NOMO-1 treated with DMSO at 0.1 percent for 48 hours (cell line): ENCODE data around the gene PDE9A.
"Not testable (repeated sequence)": the region's sequence is repeated elsewhere in the genome, so short reads cannot be mapped to it uniquely, and the experiment has no call there.

Source experiments
- DNase-seq: peaks from one replicate; lab custom pipeline; 2025; ENCODE audit not compliant: unreplicated experiment; lab: John Stamatoyannopoulos, UW

PDE9A gene

GRCh38 chr21:42704861-42705260 is 51.4 kb downstream of the PDE9A start:
- no peak for DNase-seq

DNA sequence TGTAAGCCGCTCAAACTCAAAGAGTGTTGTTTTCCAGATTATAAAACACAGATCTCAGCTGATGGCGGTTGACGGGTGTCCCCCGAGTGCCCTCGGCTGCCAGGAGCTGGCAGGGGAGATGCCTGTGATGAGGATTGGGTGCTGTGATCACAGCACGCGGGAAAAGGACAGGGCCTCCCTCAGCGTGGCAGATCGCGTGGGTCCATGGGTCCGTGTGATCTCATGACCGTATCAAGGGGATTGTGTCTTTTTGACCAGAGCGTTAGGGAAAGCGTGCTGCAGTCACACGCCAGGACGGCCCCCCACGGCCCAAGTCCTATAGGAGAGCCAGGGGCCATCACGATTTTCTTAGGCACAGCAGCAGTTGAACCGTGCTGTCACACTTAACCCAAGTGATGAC is 51.9 kb downstream of the PDE9A start:
- no peak for DNase-seq

DNA sequence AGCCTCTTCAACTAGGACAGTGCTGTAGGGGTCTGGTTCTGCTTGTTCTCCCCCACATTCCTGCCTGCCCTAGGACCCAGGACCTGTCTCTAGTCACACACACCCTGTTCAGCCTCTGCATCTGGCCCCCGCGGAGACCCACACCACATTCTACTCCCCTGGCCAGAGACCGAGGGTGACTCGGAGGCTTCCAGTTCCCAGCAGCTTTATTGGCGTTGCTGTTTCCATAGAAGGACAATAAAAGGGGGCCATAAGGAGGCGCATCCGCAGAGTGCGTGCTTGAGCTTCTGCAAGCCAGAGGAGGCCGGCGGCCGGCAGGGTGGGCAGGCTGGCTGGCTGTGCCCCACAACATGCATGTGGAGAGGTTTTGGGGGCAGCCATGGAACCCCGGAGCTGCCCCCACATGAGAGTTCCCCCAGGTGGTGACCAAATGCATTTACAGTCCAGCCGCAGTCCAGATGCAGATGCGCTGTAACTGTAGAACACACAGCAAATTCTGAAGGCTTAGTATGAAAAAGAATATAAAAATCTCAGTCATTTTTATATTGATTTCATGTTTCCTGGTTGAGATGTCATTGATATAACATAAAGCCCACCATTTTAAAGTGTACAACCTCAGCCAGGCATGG is 52.4 kb downstream of the PDE9A start:
- DNase-seq: no peak

DNA sequence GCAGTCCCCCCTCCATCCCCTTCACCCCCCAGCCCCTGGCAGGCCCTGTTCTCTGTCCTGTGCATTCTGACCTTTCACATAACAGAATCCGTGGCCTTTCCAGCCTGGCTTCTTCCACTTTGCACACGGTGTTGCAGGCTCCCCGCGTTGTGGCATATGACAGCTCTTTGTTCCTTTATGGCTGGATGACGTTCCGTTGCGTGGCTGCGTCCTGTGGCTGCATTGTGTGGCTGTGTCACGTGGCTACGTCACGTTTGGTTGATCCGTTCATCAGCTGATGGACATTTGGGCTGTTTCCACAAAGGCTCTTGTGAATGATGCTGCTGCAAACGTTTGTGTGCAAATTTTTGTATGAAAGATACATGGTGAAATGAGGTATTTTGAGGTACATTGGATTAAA is 53.3 kb downstream of the PDE9A start:
- DNase-seq: no peak

GRCh38 chr21:42707207-42707830 is 53.9 kb downstream of the PDE9A start:
- DNase-seq: no peak

DNA sequence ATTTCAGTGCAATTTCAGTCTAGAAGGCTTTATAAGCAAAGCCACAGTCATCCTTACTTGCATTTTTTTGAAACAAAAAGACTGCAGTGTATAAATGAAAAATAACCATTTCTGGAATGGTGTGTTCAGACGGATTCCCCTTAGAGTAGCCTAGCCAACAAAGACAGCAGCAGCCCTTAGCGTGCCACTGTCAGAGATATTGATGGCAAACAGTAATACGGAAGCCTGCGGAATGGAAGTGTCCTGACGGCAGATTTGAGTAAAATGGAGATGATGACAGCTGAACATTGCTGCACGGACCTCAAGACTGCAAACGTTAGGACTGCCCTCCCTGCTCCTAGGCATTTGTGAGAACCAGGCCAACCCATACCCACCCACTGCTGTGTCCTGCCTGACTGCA is 54.7 kb downstream of the PDE9A start:
- DNase-seq: no peak

DNA sequence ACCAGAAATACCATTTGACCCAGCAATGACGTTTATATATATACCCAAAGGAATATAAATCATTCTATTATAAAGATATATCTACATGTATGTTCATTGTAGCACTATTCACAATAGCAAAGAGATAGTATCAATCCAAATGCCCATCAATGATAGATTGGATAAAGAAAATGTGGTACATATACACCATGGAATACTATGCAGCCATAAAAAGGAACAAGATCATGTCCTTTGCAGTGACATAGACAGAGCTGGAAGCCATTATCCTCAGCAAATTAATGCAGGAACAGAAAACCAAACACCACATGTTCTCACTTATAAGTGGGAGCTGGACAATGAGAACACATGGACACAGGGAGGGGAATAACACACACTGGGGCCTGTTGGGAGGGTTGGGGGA is 55.5 kb downstream of the PDE9A start:
- not testable (repeated sequence) for DNase-seq

- no peak for DNase-seq
Measured at GRCh38 chr21:42711667-42712066, 58.2 kb downstream of the PDE9A start.

GRCh38 chr21:42715427-42715826 is 62.0 kb downstream of the PDE9A start:
- DNase-seq: not testable (repeated sequence)

DNA sequence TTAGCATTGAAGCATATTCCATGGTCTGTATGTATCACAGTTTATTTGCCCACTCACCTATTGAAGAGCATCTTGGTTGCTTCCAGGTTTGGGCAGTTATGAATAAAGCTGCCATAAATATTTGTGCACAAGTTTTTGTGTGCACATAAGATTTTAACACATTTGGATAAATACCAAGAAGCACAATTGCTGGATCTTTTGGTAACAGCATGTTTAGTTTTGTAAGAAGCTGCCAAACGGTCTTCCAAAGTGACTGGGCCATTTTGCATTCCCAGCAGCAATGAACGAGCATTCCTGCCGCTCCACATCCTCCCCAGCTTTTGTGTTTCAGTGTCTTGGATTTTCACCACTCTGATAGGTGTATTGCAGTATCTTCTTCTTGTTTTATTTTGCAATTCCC is 62.7 kb downstream of the PDE9A start:
- no peak for DNase-seq

DNA sequence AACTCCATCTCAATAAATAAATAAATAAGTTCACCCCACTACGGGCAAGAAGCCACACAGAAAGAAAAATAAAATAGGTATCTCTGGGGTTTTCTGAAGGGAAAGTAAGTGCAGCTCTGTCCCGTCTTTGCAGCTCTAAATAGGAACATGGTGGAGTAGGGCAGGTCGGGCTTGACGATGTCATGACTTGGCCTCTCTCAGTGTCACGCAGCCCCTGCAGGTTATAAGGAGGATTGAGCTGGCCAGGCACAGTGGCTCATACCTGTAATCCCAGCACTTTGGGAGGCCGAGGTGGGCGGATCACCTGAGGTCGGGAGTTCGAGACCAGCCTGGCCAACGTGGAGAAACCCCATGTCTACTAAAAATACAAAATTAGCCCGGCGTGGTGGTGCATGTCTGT is 67.1 kb downstream of the PDE9A start:
- not testable (repeated sequence) for DNase-seq

DNA sequence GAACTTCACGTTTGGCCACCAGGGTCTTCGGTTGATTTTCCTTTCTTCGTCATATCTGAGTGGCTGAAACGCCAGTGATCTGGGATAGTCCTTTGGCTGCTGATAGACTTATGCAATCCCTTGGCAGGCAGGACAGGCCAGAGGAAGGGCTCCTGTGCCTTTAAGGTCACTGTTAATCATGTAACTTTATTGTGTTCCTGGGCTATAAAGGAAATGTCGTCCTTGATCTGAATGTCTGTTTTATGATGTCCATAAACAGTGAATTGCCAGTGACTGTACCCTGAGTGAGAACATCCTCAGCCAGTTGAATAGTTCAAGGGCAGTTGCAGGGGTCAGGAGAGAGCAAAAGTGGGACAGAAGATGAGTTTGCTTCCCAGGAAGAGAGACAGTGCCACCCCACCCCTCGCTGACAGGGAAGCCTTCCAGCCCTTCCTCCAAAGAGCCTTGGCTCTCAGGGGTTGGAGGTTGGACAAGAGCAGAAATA is 68.0 kb downstream of the PDE9A start:
- no peak for DNase-seq

- DNase-seq: no peak
Measured at GRCh38 chr21:42722153-42722552, 68.7 kb downstream of the PDE9A start.

DNA sequence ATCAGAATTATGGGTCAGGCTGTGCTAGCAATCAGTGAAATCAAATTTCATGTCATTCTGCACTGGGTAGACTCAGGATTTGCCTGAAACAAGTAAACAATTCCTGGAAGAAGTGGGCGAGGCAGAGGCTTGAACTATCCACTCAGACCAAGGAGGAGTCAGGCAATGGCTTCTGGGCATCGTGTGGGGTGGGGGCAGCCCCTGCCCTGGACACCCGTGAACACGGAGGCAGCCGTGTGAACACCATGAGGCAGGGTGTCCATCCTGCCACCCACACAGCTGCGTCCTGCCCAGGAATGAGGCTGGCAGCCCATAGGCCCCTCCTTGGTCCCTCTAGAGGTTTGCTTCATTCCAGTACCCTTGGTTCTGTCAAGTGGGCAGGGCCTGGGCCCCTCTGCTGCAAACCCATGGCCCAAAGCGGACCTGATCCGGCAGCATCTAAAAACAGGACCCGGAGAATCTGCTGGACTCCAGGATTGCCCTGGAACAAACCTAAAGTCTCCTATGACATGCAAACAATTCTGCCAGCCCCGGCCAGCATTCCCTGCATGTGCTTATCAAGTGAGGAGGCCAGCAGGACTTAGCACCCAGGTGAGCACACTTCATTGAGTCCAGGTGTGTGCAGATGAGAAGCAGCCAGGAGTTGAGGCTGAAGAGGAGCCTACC is 69.5 kb downstream of the PDE9A start:
- DNase-seq: no peak

DNA sequence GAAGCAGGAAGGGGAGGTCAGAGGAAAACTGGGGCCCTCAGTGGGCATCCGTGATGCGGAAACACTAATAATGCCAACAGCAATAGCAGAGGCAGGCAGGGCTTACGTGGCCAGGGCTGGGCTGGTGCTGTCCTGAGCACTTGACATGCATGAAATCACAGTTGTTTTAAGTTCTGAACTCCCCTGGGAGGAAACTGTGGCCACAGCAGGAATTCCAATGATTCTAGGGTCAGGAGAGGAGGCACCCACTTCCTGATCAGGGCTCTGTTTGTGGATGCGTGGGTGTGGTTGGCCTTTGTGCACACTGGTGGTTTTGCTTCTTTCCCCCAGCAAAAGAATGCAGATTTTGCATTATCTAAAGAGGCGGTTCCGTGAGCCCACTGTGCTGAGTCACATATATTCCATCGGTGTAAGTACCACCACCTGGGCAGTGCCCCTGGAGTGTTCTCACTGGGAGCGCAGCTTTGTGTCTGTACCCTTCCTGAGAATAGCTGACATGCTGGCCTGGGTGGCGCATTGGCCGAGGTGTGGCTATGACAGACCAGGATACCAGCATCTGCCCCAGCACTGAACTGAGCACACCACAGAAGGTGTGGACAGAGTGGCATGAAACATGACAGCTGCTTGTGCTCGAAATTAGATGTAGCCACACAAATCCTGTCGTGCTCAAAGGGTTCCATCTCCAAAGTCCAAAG is 71.0 kb downstream of the PDE9A start:
- DNase-seq: no peak

- DNase-seq: no peak
Measured at GRCh38 chr21:42725416-42725930, 72.1 kb downstream of the PDE9A start.

- DNase-seq: no peak
Measured at GRCh38 chr21:42731264-42732032, 78.0 kb downstream of the PDE9A start.

DNA sequence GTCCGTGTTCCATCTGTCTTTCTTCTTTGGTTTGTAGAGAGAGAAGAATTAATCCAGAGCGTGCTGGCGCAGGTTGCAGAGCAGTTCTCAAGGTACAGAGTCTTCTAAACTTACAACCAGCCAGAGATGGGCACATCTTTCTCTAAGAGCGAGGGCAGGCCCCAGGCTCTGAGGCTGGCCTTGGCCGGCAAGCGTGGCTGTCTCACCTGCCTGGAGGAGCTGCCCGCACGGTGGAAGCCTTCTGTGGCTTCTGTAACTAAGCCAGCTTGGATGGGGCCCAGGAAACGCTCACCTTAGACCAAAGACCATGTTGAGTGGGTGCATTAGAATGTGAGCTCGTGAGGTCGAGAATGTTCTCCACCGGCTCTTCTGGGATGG is 78.6 kb downstream of the PDE9A start:
- DNase-seq: no peak

GRCh38 chr21:42733037-42733627 is 79.7 kb downstream of the PDE9A start:
- no peak for DNase-seq

- no peak for DNase-seq
Measured at GRCh38 chr21:42733874-42734273, 80.5 kb downstream of the PDE9A start.
